HepG2 (cell line): ENCODE data around the gene RAC3. TPM values are rescaled to one million over a fixed set of nuclear protein-coding genes. Genes with fewer than 3 reads are reported as not detected.

Source experiments
- CBX1 ChIP-seq: IDR thresholded peaks from one replicate; pipeline ENCODE4 v1.6.1; 2016; ENCODE audit warnings: antibody characterized with exemption, low read depth
- DNMT3B ChIP-seq: conservative IDR thresholded peaks from 2 replicates; pipeline ENCODE4 v1.6.1; 2016; ENCODE audit warnings: missing biosample characterization, control low read depth
- EED ChIP-seq: sonication (generic); formaldehyde crosslinking; IDR thresholded peaks from 2 replicates; pipeline ENCODE4 v1.5.0; 2020; ENCODE audit warnings: mild to moderate bottlenecking, missing genetic modification reagents
- GMEB1 ChIP-seq: sonication (generic); formaldehyde crosslinking; IDR thresholded peaks from 2 replicates; pipeline ENCODE4 v1.5.1; 2020; ENCODE audit warnings: missing genetic modification reagents, mild to moderate bottlenecking, borderline replicate concordance
- HDAC1 ChIP-seq: sonication (generic); formaldehyde crosslinking; IDR thresholded peaks from 2 replicates; pipeline ENCODE4 v1.5.1; 2020; ENCODE audit warnings: mild to moderate bottlenecking, missing genetic modification reagents
- HMG20A ChIP-seq: IDR thresholded peaks from 2 replicates; pipeline ENCODE4 v1.6.1; 2016; ENCODE audit warnings: borderline replicate concordance
- KMT2B ChIP-seq: IDR thresholded peaks from 2 replicates; pipeline ENCODE4 v1.6.1; 2016; ENCODE audit warnings: missing genetic modification reagents, missing compliant biosample characterization
- NFE2 ChIP-seq: sonication (generic); formaldehyde crosslinking; IDR thresholded peaks from 2 replicates; pipeline ENCODE4 v1.4.0; 2020; ENCODE audit warnings: missing genetic modification reagents
- NR2F6 ChIP-seq, 2 experiments: IDR thresholded peaks; 2 replicates each; pipeline ENCODE4 v1.6.1; 2016; ENCODE audit warnings: antibody characterized with exemption in 1 of 2, mild to moderate bottlenecking in 1 of 2
- PAX8 ChIP-seq: sonication (generic); formaldehyde crosslinking; IDR thresholded peaks from 2 replicates; pipeline ENCODE4 v1.8.0; 2022; ENCODE audit warnings: mild to moderate bottlenecking, missing genetic modification reagents, borderline replicate concordance
- RERE ChIP-seq: IDR thresholded peaks from 2 replicates; pipeline ENCODE4 v1.6.1; 2016; ENCODE audit warnings: low read depth, missing genetic modification reagents, missing compliant biosample characterization
- RFXANK ChIP-seq: IDR thresholded peaks from 2 replicates; pipeline ENCODE4 v1.6.1; 2016
- TARDBP ChIP-seq: sonication (generic); formaldehyde crosslinking; IDR thresholded peaks from 2 replicates; pipeline ENCODE4 v1.8.0; 2022; ENCODE audit warnings: mild to moderate bottlenecking, missing genetic modification reagents
- THAP8 ChIP-seq: sonication (generic); formaldehyde crosslinking; IDR thresholded peaks from 2 replicates; pipeline ENCODE4 v1.5.1; 2020; ENCODE audit warnings: missing genetic modification reagents, mild to moderate bottlenecking, borderline replicate concordance
- XBP1 ChIP-seq: sonication (generic); formaldehyde crosslinking; IDR thresholded peaks from 2 replicates; pipeline ENCODE4 v1.5.0; 2020; ENCODE audit warnings: missing genetic modification reagents
- ZBTB21 ChIP-seq: sonication (generic); formaldehyde crosslinking; IDR thresholded peaks from 2 replicates; pipeline ENCODE4 v1.4.0; 2020; ENCODE audit warnings: missing genetic modification reagents
- ZNF414 ChIP-seq: sonication (generic); formaldehyde crosslinking; IDR thresholded peaks from 2 replicates; pipeline ENCODE4 v1.5.0; 2020; ENCODE audit warnings: missing genetic modification reagents
- ZNF563 ChIP-seq: sonication (generic); formaldehyde crosslinking; IDR thresholded peaks from 2 replicates; pipeline ENCODE4 v1.8.0; 2022; ENCODE audit warnings: mild to moderate bottlenecking, moderate library complexity, missing genetic modification reagents
- ZNF792 ChIP-seq: IDR thresholded peaks from 2 replicates; pipeline ENCODE4 v1.6.1; 2016
- polyA plus RNA-seq, 8 experiments: library from polyadenylated mRNA; depleted of rRNA in 3 of 8; stranded (reverse) in 7 of 8; unstranded in 1 of 8; fragments of >200 nt; fragmentation: Illumina TruSeq in 4 of 8; extraction: Trizol in 4 of 8; gene quantifications; 2 replicates each; pipeline versions ENCODE4 v1.2.1 to v1.2.3, GENCODE V29; 2011 to 2016; ENCODE audit warnings: low read depth in 4 of 8, missing spikeins in 1 of 8, mixed read lengths in 1 of 8; ENCODE audit not compliant: insufficient read depth in 1 of 8
- total RNA-seq, 5 experiments: library from RNA; depleted of rRNA; stranded (reverse); fragments of >200 nt; fragmentation: Illumina TruSeq; extraction: Trizol; gene quantifications; 2 replicates each; pipeline ENCODE4 v1.2.3, GENCODE V29; 2016; ENCODE audit warnings: low read depth in 1 of 5

Gene RAC3
- total and polyA plus RNA-seq, 2 of the 13 experiments (the other 11 are each of a cell fraction or from before 2014, with no cell fraction given), result 10.5 to 21.3 TPM

GRCh38 chr17:82000803-82001570, 30.5 kb upstream of the RAC3 start (continued):
- TF ChIP-seq DNMT3B (CRISPR knock-in tag) (no peak; the same call in 1 of the 2 replicates), EED (CRISPR knock-in tag) (no peak), GMEB1 (CRISPR knock-in tag) (no peak), RERE (peak; percentile 48; the same call in 1 of the 2 replicates), HDAC1 (peak; percentile 95), RFXANK (CRISPR knock-in tag) (no peak), TARDBP (CRISPR knock-in tag) (peak; percentile 93), NR2F6 (IDR thresholded peaks at IDR 0.05) (peak; percentile 35), NR2F6 (CRISPR knock-in tag; IDR thresholded peaks at IDR 0.05) (peak; percentile 92), KMT2B (peak; percentile 27; the same call in 1 of the 2 replicates), NFE2 (CRISPR knock-in tag) (no peak), ZNF563 (CRISPR knock-in tag) (peak; percentile 65; the same call in 1 of the 2 replicates), XBP1 (CRISPR knock-in tag) (peak; percentile 31; the same call in 1 of the 2 replicates), HMG20A (peak; percentile 87; the same call in 1 of the 2 replicates), ZNF792 (peak; percentile 91), PAX8 (CRISPR knock-in tag) (no peak), ZBTB21 (0 out of 2 replicates have a peak, but pooled peaks have one; percentile 28), THAP8 (CRISPR knock-in tag) (peak; percentile 96), CBX1 (peak; percentile 88), ZNF414 (CRISPR knock-in tag) (peak; percentile 98)
